ENCODE measurements around the gene C13orf42.

DNA sequence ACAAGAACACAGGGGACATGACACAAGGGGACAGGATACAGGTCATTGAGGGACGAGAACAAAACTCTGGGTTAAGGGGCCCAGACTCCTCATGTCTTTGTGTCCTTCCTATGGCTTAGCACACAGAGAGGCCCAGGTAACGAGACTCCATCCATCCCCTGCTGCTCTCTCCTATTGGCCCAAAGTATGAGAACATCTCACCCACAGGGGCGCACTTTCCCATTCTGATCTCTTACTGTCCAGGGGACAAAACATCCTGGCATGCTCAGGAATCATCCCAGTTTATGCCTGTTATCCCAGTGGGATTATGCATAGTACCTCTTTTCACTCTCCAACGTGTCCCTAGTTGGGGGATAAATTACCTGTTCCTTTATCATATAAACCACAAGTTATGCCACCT is 19.2 kb downstream of the C13orf42 start:
- TF ChIP-seq CTCF (IDR thresholded peaks at IDR 0.05) = no peak
- no peak for TF ChIP-seq POLR2A (IDR thresholded peaks at IDR 0.05)
